SJCRH30 (cell line): ENCODE results near the gene CFAP45. TPM values are rescaled to one million over a fixed set of nuclear protein-coding genes. Genes with fewer than 3 reads are reported as not detected.

Experiments
- DNase-seq, 2 experiments: peaks; one replicate each; pipeline ENCODE4 v3.0.0-alpha.2; 2015 to 2020
- H3K27ac ChIP-seq: fragments of 250-450 bp; sonication (Bioruptor Pico); 2 replicates; pipeline ENCODE4 v1.5.1; 2020; ENCODE audit warnings: mild to moderate bottlenecking, moderate library complexity
- H3K27me3 ChIP-seq: fragments of 250-450 bp; sonication (Bioruptor Pico); 2 replicates; pipeline ENCODE4 v1.5.1; 2020; ENCODE audit warnings: mild to moderate bottlenecking, moderate library complexity
- H3K36me3 ChIP-seq: fragments of 250-450 bp; sonication (Bioruptor Pico); 2 replicates; pipeline ENCODE4 v1.5.1; 2020; ENCODE audit warnings: mild to moderate bottlenecking, moderate library complexity
- H3K4me1 ChIP-seq: fragments of 250-450 bp; sonication (Bioruptor Pico); 2 replicates; pipeline ENCODE4 v1.5.1; 2020; ENCODE audit warnings: mild to moderate bottlenecking, moderate library complexity
- H3K4me3 ChIP-seq: fragments of 250-450 bp; sonication (Bioruptor Pico); 2 replicates; pipeline ENCODE4 v1.5.1; 2020; ENCODE audit warnings: mild to moderate bottlenecking, moderate library complexity
- H3K9me3 ChIP-seq: fragments of 250-450 bp; sonication (Bioruptor Pico); replicated peaks from 2 replicates; pipeline ENCODE4 v1.5.1; 2020; ENCODE audit warnings: mild to moderate bottlenecking, moderate library complexity
- total RNA-seq: library from RNA; depleted of rRNA; stranded (reverse); fragments of >200 nt; shearing (Covaris generic); gene quantifications from 2 replicates; pipeline ENCODE4 v1.2.3, GENCODE V29; 2014

CFAP45 gene
- total RNA-seq, 1 experiment from 2014 or later: 0.42 TPM

DNA sequence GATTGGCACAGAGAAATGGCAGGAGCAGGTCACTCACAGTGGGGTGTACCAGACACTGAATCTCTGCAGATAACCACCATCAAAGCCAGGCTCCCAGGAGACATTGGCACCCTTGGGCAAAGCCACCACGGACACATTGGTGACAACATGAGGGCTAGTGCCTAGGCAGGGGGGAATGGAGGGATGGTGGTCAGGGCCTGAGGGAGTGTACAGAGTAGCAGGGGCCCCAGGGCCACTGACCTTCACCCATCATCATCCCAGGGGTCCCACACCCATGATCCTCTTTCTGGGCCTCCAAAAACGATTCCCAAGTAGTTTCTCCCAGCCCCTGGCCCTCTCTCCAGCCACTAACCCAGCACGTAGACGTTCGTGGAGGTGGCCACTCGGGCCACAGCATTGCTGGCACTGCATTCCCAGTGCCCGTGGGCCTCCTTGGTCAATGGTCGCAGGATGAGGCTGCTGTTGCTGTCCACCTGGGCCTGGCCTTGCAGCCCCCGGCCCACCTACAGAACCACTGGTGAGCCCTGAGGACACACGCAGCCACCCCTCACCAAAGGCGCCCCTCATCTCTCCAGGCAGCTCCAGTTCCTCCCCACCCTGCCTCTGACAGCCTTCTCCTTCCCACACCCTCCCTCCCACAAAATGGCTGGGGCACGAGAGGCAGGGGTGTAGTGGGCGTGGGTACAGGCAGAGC is 31.3 kb upstream of the CFAP45 start:
- DNase-seq: no peak
- Histone ChIP-seq H3K9me3 (no peaks in the 10 kb centered on the region), H3K4me1 (no peaks in the 10 kb centered on the region), H3K27me3 (peaks cover 8% of the 10 kb centered on the region; the same call in 1 of the 2 replicates), H3K27ac (no peak overlapping the region), H3K4me3 (no peak overlapping the region), H3K36me3 (no peaks in the 10 kb centered on the region)

DNA sequence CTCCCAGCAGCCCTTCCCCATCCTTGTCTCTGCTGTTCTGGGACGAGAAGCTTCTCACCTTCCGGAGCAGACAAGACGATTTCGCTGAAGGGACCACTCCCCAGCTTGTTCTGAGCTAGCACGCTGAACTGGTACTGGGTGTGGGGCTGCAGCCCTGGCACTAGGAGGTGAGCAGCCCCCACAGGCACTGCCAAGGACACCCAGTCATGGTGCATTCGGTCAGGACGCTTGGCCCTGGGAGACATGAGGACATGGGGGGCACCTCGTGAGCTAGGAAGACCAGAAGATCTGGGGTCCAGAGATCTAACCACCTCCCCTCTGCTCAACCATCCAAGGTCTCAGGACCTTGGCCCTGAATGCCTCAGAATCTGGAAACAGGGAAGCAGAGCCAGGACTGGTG is 30.7 kb upstream of the CFAP45 start:
- Histone ChIP-seq H3K9me3 (no peaks in the 10 kb centered on the region), H3K4me3 (no peak overlapping the region), H3K36me3 (no peaks in the 10 kb centered on the region), H3K4me1 (no peaks in the 10 kb centered on the region), H3K27ac (no peak overlapping the region), H3K27me3 (peaks cover 8% of the 10 kb centered on the region; the same call in 1 of the 2 replicates)
- no peak for DNase-seq

DNA sequence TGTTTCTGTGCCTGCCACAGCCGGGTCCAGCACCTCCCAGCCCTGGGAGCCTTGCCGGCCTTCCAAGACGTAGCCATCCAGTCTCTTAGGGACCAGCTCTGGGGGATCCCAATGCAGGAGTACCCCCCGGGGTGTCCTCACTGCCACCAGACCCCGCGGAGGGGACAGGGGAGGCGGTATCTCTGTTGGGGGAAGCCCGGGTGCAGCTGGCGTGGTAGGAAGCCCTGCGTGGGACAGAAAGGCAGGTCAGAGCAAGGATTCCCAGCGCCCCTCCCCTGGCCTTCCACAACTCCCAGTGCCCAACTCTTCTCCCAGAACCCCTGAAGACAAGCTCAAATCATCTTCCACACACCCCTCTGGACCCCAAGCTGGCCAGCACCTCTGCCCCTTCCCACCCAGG is 30.3 kb upstream of the CFAP45 start:
- H3K4me1 ChIP-seq: no peaks in the 10 kb centered on the region
- H3K27ac ChIP-seq: no peak overlapping the region
- H3K36me3 ChIP-seq: no peaks in the 10 kb centered on the region
- H3K27me3 ChIP-seq: peaks cover 8% of the 10 kb centered on the region; the same call in 1 of the 2 replicates
- no peaks in the 10 kb centered on the region for H3K9me3 ChIP-seq
- no peak for DNase-seq
- no peak overlapping the region for H3K4me3 ChIP-seq

DNA sequence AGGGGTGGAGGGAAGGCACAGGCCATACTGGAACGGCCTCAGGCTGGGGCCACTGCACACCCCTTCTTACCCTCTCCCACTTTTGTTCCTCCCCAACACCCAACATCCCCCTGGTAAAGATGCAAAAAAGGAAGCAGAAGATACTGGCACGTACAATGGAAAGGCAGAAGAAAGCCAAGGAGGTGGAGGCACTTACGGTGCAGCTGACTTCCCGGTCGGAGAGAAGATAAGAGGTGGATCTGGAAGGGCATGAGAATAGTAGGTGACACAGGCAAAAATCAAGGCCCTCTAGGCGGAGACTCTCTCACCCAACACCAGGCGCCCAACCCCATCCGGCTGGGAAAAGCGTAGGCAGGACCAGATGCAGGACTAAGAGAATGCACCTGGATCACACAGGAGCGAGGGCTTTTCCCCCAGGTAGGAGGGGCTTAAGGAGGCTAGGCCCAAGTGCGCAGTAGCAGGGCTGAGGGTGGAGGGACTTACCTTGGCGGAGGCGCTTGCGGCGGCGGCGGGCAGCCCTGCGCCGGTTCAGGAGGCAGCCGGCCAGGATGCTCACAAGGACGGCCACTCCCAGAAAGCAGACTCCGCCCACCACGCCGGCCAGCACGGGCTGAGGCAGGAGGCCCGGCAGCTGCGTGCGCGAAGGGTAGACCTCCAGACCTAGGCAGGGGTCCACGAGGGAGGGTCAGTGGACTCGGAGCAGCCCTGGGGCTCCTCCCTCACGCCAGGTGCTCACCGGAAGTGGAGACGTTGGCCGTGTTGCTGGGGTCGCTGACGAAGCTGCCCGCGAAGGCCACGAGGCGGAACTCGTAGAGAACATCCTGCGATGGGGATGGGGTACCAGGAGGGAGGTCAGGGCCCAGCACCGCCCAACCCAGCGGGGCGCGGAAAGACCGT is 29.4 kb upstream of the CFAP45 start:
- Histone ChIP-seq H3K4me1 (no peaks in the 10 kb centered on the region), H3K4me3 (no peak overlapping the region), H3K9me3 (no peaks in the 10 kb centered on the region), H3K27ac (no peak overlapping the region), H3K27me3 (peaks cover 8% of the 10 kb centered on the region; the same call in 1 of the 2 replicates), H3K36me3 (no peaks in the 10 kb centered on the region)
- DNase-seq: no peak

DNA sequence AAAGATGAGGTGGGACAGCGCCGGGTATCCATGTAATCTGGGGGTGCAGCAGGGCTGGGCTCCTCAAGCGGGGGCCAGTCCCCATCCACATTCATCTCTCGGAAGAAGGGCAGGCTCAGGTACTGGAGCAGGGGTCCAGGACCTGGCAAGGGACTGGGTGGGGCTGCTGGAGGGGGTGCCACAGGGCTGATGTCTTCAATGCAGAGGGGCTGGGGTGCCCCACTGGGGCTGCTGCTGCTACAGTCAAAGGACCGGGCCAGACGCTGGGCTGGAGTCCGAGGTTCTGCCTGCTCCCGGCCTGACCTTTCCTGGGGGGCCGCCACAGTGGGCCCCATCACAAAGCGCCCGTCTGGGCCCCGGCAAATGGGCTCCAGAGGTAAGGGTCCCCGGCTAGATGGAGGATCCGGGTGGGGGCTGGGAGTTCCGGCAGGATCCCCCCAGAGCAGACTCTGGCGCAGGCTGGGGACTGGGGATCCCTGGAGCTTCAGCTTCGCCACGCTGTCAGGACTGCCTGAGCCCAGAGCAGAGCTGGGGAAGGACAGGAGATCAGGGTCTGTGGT is 28.6 kb upstream of the CFAP45 start:
- no peak for DNase-seq
- H3K9me3 ChIP-seq: no peaks in the 10 kb centered on the region
- H3K36me3 ChIP-seq: no peaks in the 10 kb centered on the region
- no peaks in the 10 kb centered on the region; the same call in 1 of the 2 replicates for H3K4me1 ChIP-seq
- H3K27ac ChIP-seq: no peak overlapping the region
- no peak overlapping the region for H3K4me3 ChIP-seq
- peaks cover 8% of the 10 kb centered on the region; the same call in 1 of the 2 replicates for H3K27me3 ChIP-seq

DNA sequence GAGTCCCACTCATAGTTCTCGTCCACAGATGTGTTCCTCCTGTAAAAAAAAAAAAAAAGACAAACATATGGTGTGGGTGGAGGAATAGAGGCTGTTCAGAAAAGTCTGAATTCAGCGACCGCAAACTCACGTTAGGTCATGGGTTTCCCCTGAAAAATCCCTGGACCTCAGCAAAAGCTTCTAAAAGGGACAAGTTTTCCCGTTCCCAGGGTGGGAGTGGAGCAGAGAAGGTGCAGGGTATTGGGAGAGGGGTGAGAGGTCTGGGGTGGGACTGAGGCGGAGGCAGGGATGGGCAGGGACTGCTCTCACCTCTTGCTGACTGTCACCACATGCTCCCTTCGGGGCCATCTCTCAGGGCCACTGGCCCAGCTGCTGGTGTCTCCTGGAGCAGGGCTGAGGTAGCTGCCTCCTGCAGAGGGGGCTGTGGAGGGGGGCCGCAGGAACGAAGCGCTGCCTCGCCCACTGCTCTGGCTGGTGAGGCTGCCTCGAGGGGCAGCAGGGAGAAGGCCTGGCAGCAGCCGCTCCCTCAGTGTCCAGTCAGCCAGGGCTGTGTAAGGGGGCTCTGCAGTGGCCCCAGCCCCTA is 28.0 kb upstream of the CFAP45 start:
- Histone ChIP-seq H3K4me3 (no peak overlapping the region), H3K36me3 (no peaks in the 10 kb centered on the region)
- no peak for DNase-seq

DNA sequence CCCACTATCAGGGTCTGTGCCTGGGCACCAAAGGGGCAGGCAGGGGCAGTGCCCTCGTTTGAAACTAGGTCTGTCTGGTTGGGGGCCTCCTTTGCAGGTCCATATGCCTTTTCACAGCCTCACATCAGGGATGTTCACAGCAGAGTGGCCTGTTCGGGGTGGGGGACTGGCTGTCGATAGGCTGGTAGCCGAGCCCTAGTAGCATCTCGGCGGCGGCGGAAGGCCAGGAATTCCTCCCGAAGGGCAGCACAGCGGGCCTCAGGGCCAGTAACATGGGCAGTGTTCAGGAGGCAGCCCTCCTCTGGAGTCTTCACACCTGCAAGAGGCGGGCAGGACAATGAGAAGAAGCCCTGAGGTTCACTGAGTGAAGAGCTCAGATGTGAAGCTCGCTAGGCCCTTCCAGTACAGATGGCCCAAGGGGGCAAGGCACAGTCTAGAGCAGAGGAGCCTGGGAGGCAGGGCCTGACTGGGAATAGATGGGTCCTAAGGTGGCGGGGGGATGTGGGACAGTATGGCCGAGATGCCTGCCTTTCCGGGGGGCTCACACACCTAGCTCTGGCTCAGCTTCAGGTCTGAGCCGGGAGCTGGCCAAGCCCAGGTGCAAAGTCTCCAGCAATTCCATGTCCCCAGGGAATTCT is 27.4 kb upstream of the CFAP45 start:
- peaks cover 12% of the 10 kb centered on the region for H3K4me1 ChIP-seq
- H3K27me3 ChIP-seq: peaks cover 8% of the 10 kb centered on the region; the same call in 1 of the 2 replicates
- no peak overlapping the region for H3K4me3 ChIP-seq
- DNase-seq: no peak
- H3K9me3 ChIP-seq: no peaks in the 10 kb centered on the region
- no peak overlapping the region for H3K27ac ChIP-seq
- H3K36me3 ChIP-seq: no peaks in the 10 kb centered on the region

More for the DNA sequence above, 28.0 kb upstream of the CFAP45 start:
- Histone ChIP-seq H3K4me1 (peaks cover 6% of the 10 kb centered on the region; the same call in 1 of the 2 replicates), H3K27me3 (peaks cover 8% of the 10 kb centered on the region; the same call in 1 of the 2 replicates), H3K27ac (no peak overlapping the region), H3K9me3 (no peaks in the 10 kb centered on the region)

DNA sequence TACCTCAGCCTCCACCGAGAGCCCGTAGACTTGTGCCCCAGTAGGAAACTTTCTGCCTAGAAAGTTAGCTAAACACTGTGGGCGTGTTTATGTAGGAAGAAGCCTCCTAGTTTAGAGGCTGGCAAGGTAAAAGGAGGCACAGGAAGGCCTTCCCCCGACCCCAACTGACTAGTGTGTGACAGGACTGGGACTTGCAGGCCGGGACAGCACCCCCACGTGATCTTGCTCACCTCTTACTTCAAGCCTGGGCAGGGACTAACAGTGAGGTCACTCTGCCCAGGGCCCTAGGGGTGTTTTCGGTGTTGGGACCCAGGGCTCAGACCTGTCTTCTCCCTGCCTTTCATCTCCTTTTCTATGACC is 25.7 kb upstream of the CFAP45 start:
- H3K27ac ChIP-seq: peak overlapping the region; percentile 95
- H3K4me3 ChIP-seq: peak overlapping the region; percentile 68
- no peaks in the 10 kb centered on the region for H3K9me3 ChIP-seq
- DNase-seq: no peak
- H3K4me1 ChIP-seq: peaks cover 20% of the 10 kb centered on the region
- H3K36me3 ChIP-seq: no peaks in the 10 kb centered on the region
- peaks cover 8% of the 10 kb centered on the region; the same call in 1 of the 2 replicates for H3K27me3 ChIP-seq

DNA sequence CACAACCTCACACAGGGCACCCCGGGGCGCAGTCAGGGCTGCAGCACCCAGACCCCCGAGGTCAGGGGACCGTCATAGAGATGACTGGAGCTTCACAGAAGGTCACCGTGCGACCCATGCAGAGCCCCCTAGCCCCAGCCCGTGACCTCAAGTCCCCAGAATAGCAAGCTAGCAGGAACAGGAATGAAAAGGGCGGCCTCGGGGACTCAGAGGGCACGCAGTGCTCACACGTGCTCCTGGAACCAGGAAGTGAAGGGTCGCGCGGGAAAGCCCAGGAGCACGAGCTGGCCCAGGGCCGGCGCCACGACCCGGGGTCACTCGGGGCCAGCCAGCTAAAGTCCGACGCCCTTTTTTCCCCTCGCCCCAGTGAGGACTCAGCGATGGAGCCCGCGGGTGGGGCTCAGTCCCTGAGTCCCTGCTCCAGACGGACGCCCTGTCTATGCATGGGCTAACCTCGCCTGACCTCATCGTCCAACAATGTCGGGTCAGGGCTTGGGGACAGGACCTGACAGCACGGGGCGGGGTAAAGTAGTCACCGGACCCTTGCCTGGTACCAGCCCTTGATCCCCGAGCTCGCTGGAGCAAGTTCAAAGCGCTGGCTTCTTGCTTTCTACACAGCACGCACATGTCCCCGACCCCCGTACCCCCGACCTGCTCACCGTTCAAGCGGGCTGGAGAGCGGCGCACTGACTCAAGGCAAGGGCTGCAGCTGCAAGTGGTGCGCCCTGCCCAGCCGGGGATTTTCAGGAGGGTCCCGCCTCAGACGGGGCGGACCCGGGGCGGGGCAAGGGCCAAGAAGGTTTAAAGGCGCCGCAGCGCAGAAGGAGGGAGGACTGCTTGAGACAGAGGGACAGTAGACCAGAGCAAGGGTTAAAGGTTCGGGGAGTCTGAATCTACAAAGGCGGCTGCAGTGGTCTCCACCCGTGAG is 25.1 kb upstream of the CFAP45 start, which contains the start of gene TAGLN2:
TSS of gene TAGLN2 (minus strand) at position 717 of the 928 bp plus-strand sequence. CDS start 4,998 bp downstream, outside the sequence.
- H3K27me3 ChIP-seq: peaks cover 8% of the 10 kb centered on the region; the same call in 1 of the 2 replicates
- H3K36me3 ChIP-seq: peaks cover 1% of the 10 kb centered on the region; the same call in 1 of the 2 replicates
- H3K4me3 ChIP-seq: peak within 1 kb of the TSS; percentile 68
- peak within 1 kb of the TSS; percentile 95 for H3K27ac ChIP-seq
- H3K4me1 ChIP-seq: peaks cover 23% of the 10 kb centered on the region
- DNase-seq: peak; percentile 82
- no peaks in the 10 kb centered on the region for H3K9me3 ChIP-seq

DNA sequence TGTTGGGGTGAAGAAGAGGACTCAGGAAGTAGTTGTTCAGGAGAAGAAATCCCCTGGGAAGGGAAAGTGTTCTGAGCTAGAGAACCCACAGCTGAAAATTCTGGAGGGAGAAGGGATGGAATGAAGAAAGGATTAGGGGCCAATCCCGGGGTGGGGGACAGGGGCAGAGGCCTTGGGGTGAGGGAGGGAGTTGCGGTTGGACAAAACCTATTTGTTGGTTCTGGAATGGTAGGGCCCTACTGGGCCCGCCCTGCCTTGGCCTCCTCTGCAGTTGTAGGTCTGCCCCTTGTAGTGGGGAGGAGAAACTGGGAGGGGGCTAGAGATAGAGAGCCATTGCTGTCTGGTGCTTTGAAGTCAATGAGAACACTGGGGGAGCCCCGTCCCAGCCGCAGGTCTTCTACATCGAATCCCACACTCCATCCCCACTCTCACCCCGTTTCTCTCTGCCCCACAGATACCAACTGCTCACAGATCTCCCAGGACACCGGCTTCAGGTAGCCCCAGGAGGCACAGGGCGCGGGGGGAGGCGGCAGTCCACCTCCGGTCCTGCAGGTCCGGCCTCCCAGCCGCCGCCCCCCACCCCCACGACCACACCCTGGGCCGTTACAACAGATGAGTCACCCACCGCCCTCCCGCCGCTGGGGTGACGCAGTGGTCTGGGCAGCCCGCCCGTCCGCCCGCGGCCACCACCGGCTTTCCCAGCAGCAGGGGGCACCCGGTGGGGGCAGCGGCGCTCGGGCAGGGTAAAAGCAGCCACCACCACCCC is 24.2 kb upstream of the CFAP45 start:
- DNase-seq: peak; percentile 64 to 74
- Histone ChIP-seq H3K27me3 (peaks cover 8% of the 10 kb centered on the region; the same call in 1 of the 2 replicates), H3K4me1 (peaks cover 29% of the 10 kb centered on the region), H3K4me3 (peak overlapping the region; percentile 68), H3K36me3 (peaks cover 7% of the 10 kb centered on the region; the same call in 1 of the 2 replicates), H3K27ac (peak overlapping the region; percentile 95), H3K9me3 (no peaks in the 10 kb centered on the region)

DNA sequence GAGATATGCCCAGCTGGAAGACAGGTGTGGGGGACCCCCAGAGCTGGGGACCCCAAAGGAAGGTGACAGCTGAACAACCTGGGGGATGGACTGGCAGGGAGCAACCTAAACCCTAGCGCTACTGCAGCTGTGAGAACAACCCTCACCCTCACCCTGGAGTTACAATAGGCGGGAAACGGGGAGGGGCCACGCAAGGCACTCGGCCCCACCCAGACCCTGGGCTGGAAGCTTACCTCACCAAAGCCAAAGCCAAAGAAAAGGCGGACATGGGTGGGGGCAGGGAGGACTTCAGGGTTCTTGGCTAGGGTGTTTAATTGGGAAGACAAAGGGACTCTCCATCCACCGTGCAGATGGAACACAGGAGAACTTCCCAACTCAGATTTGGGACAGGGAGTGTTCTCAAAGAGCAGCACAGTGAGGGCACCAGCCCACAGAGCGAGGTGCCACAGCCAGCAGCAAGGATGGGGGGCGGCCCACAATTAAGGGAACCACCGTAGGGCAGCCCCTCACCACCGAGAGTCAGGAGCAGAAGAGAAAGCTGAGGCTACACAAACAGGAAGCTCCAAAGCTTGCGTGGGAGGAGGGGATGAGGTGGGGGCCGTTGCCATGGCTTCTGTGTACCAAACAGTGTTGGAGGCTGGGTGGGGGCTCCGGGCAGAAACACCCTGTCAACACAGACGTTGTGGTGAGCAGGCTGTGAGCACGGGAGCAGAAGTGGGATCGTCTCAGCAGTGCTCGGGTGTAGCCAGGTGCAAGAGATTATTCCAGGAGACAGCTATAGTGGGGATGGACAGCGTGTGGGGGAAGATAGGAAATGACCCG is 23.4 kb upstream of the CFAP45 start:
- Histone ChIP-seq H3K4me1 (peaks cover 37% of the 10 kb centered on the region), H3K9me3 (no peaks in the 10 kb centered on the region), H3K4me3 (peak overlapping the region; percentile 68), H3K27me3 (peaks cover 8% of the 10 kb centered on the region; the same call in 1 of the 2 replicates), H3K36me3 (peaks cover 14% of the 10 kb centered on the region; the same call in 1 of the 2 replicates), H3K27ac (peak overlapping the region; percentile 95)
- DNase-seq: peak; percentile 81
